MCF 10A (cell line): Measurements from ENCODE around the gene SIM2. TPM values are rescaled to one million over a fixed set of nuclear protein-coding genes. Genes with fewer than 3 reads are reported as not detected.

ENCODE experiments used
- BruUV-seq: library from RNA; stranded (reverse); fragments of 400-500 nt; replicated peaks from 2 replicates; lab custom pipeline; 2021; lab: Mats Ljungman, UMichigan
- CTCF ChIA-PET: fragments of 300-600 bp; sonication (Branson Sonifier 250); formaldehyde crosslinking; extraction: SDS; loops from one replicate; lab custom pipeline; 2021; ENCODE audit warnings: antibody characterized with exemption, inconsistent platforms; lab: Yijun Ruan, JAX
- POLR2A ChIA-PET: fragments of 300-600, 350-650 bp; sonication (Branson Sonifier 250); formaldehyde crosslinking; extraction: SDS; loops from one replicate; lab custom pipeline; 2020; ENCODE audit warnings: antibody characterized with exemption, inconsistent platforms; lab: Yijun Ruan, JAX
- DNase-seq: peaks from one replicate; pipeline ENCODE4 v3.0.0-alpha.2; 2018; ENCODE audit not compliant: unreplicated experiment
- H3K27ac Mint-ChIP-seq: one replicate; pipeline ENCODE4 v1.8.0; 2022; ENCODE audit warnings: mild to moderate bottlenecking, low read depth, mixed read lengths; ENCODE audit not compliant: unreplicated experiment
- H3K27me3 Mint-ChIP-seq: one replicate; pipeline ENCODE4 v1.8.0; 2022; ENCODE audit warnings: mixed read lengths; ENCODE audit not compliant: insufficient read depth, unreplicated experiment
- H3K36me3 Mint-ChIP-seq: one replicate; pipeline ENCODE4 v1.8.0; 2022; ENCODE audit warnings: mild to moderate bottlenecking, moderate library complexity, mixed read lengths; ENCODE audit not compliant: insufficient read depth, unreplicated experiment
- H3K4me1 Mint-ChIP-seq: one replicate; pipeline ENCODE4 v1.8.0; 2022; ENCODE audit warnings: mixed read lengths; ENCODE audit not compliant: insufficient read depth, unreplicated experiment
- H3K4me3 Mint-ChIP-seq: one replicate; pipeline ENCODE4 v1.8.0; 2022; ENCODE audit warnings: mild to moderate bottlenecking, moderate library complexity, mixed read lengths; ENCODE audit not compliant: unreplicated experiment
- H3K9me3 Mint-ChIP-seq: one replicate; pipeline ENCODE4 v1.8.0; 2022; ENCODE audit warnings: mixed read lengths; ENCODE audit not compliant: unreplicated experiment
- CTCF ChIP-seq: fragments of 200-600 bp; IDR thresholded peaks from one replicate; pipeline ENCODE4 v1.8.0; 2022; ENCODE audit warnings: antibody characterized with exemption, mild to moderate bottlenecking; ENCODE audit not compliant: unreplicated experiment
- intact Hi-C: fragments of 100-400 bp; cut with micrococcal nuclease; formaldehyde crosslinking; loops from 2 replicates; pipeline ENCODE4 v1.14.1; 2022
- total RNA-seq: library from RNA; stranded (reverse); gene quantifications from 2 replicates; pipeline ENCODE4 v1.2.3, GENCODE V29; 2022

The SIM2 gene
- total RNA-seq, 1 experiment from 2014 or later, result 14.4 TPM

GRCh38 chr21:36796070-36796469 lies 97.2 kb downstream of the SIM2 start:
- H3K27ac Mint-ChIP-seq, result no peak overlapping the region
- DNase-seq, result no peak
- H3K27me3 Mint-ChIP-seq, result no peaks in the 10 kb centered on the region
- H3K4me1 Mint-ChIP-seq, result no peaks in the 10 kb centered on the region
- TF ChIP-seq CTCF, result no peak
- intact Hi-C loops, result no loop called here
- ChIA-PET POLR2A (no interaction called here), CTCF (no interaction called here)
- H3K4me3 Mint-ChIP-seq, result no peak overlapping the region
- no TSS peak for BruUV-seq
- peaks cover 22% of the 10 kb centered on the region for H3K9me3 Mint-ChIP-seq
- peaks cover 11% of the 10 kb centered on the region for H3K36me3 Mint-ChIP-seq

- peaks cover 11% of the 10 kb centered on the region for H3K36me3 Mint-ChIP-seq
- ChIA-PET CTCF (no interaction called here), POLR2A (no interaction called here)
- no peak overlapping the region for H3K4me3 Mint-ChIP-seq
- DNase-seq, result no peak
- H3K9me3 Mint-ChIP-seq, result peaks cover 22% of the 10 kb centered on the region
- no peak overlapping the region for H3K27ac Mint-ChIP-seq
- intact Hi-C loops, result no loop called here
- no peaks in the 10 kb centered on the region for H3K27me3 Mint-ChIP-seq
- H3K4me1 Mint-ChIP-seq, result no peaks in the 10 kb centered on the region
- TF ChIP-seq CTCF, result no peak
- BruUV-seq, result no TSS peak
Measured at GRCh38 chr21:36798491-36798890, 99.6 kb downstream of the SIM2 start.

Other genes starting within 250 kb of the SIM2 start
- gene CLDN14, start 219.0 kb upstream of the SIM2 start, total RNA-seq, result not detected in 2 replicates